RWPE2 (cell line): ENCODE results near the gene DPH6.
A peak's percentile ranks its signal among the peaks of the same experiment; 100 is the strongest.

Experiments
- ATAC-seq: fragments of 200-7000 bp; cut with Tn5 transposase; 3 replicates; pipeline ENCODE4 v1.9.1; 2021; ENCODE audit warnings: low read depth
- DNase-seq: peaks from one replicate; pipeline ENCODE4 v3.0.0-alpha.2; 2020; ENCODE audit warnings: low spot score
- H3K27ac ChIP-seq: fragments of 450-650 bp; 2 replicates; pipeline ENCODE4 v1.5.1; 2017; ENCODE audit warnings: mild to moderate bottlenecking; ENCODE audit not compliant: poor library complexity, severe bottlenecking
- H3K27me3 ChIP-seq: fragments of 250-450 bp; sonication (Bioruptor Pico); 2 replicates; pipeline ENCODE4 v1.5.1; 2021; ENCODE audit warnings: mild to moderate bottlenecking, moderate library complexity; ENCODE audit not compliant: insufficient read depth, poor library complexity, severe bottlenecking
- H3K36me3 ChIP-seq: fragments of 250-450 bp; sonication (Bioruptor Pico); 2 replicates; pipeline ENCODE4 v1.5.1; 2020; ENCODE audit warnings: low read depth, mild to moderate bottlenecking, moderate library complexity
- H3K4me1 ChIP-seq: fragments of 250-450 bp; sonication (Bioruptor Pico); 2 replicates; pipeline ENCODE4 v1.5.1; 2021; ENCODE audit warnings: mild to moderate bottlenecking, moderate library complexity; ENCODE audit not compliant: insufficient read depth, poor library complexity, severe bottlenecking
- H3K4me3 ChIP-seq: fragments of 250-450 bp; sonication (Bioruptor Pico); 2 replicates; pipeline ENCODE4 v1.5.1; 2021; ENCODE audit warnings: mild to moderate bottlenecking, moderate library complexity; ENCODE audit not compliant: severe bottlenecking
- H3K9me3 ChIP-seq: fragments of 250-450 bp; sonication (Bioruptor Pico); 2 replicates; pipeline ENCODE4 v1.5.1; 2021; ENCODE audit warnings: mild to moderate bottlenecking, moderate library complexity; ENCODE audit not compliant: severe bottlenecking
- TF ChIP-seq, protein P1 (sequence below): fragments of 450-650 bp; IDR thresholded peaks from one replicate; pipeline ENCODE4 v1.5.1; 2017; ENCODE audit warnings: mild to moderate bottlenecking, moderate library complexity; ENCODE audit not compliant: poor library complexity, severe bottlenecking

The DPH6 gene

DNA sequence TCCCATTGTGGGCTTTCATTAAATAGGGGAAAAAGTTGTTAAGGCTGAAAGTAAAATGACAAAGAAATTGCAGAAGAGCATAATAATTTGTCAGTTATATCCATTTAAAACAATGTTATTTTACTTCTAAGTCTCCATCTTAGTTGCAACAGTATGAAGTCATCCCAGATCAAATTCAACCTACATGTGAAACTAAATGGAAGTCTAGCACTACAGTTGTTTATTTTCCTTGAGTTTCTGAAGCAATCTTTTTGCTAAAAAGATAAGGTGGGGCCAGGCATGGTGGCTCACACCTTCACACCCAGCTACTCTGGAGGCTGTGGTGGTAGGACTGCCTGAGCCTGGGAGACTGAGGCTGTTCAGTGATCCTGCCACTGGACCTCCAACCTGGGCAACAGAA is 80.2 kb downstream of the DPH6 start:
- no peak for ATAC-seq
- DNase-seq, result no peak
- TF ChIP-seq, protein P1, sequence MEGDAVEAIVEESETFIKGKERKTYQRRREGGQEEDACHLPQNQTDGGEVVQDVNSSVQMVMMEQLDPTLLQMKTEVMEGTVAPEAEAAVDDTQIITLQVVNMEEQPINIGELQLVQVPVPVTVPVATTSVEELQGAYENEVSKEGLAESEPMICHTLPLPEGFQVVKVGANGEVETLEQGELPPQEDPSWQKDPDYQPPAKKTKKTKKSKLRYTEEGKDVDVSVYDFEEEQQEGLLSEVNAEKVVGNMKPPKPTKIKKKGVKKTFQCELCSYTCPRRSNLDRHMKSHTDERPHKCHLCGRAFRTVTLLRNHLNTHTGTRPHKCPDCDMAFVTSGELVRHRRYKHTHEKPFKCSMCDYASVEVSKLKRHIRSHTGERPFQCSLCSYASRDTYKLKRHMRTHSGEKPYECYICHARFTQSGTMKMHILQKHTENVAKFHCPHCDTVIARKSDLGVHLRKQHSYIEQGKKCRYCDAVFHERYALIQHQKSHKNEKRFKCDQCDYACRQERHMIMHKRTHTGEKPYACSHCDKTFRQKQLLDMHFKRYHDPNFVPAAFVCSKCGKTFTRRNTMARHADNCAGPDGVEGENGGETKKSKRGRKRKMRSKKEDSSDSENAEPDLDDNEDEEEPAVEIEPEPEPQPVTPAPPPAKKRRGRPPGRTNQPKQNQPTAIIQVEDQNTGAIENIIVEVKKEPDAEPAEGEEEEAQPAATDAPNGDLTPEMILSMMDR, result no peak

GRCh38 chr15:35460616-35461015 is 85.3 kb downstream of the DPH6 start:
- H3K9me3 ChIP-seq, result no peaks in the 10 kb centered on the region
- TF ChIP-seq, protein P1, result no peak
- ATAC-seq (peak; percentile 62; the same call in 1 of the 3 replicates), DNase-seq (no peak)
- no peaks in the 10 kb centered on the region for H3K27me3 ChIP-seq
- H3K4me3 ChIP-seq, result no peak overlapping the region
- peak overlapping the region; percentile 82 for H3K27ac ChIP-seq
- peaks cover 19% of the 10 kb centered on the region for H3K4me1 ChIP-seq
- no peaks in the 10 kb centered on the region for H3K36me3 ChIP-seq

More for the DNA sequence above, 80.2 kb downstream of the DPH6 start:
- H3K36me3 ChIP-seq, result no peaks in the 10 kb centered on the region
- peaks cover 8% of the 10 kb centered on the region for H3K4me1 ChIP-seq
- H3K9me3 ChIP-seq, result no peaks in the 10 kb centered on the region
- H3K27me3 ChIP-seq, result no peaks in the 10 kb centered on the region
- H3K4me3 ChIP-seq, result no peak overlapping the region
- no peak overlapping the region for H3K27ac ChIP-seq

DNA sequence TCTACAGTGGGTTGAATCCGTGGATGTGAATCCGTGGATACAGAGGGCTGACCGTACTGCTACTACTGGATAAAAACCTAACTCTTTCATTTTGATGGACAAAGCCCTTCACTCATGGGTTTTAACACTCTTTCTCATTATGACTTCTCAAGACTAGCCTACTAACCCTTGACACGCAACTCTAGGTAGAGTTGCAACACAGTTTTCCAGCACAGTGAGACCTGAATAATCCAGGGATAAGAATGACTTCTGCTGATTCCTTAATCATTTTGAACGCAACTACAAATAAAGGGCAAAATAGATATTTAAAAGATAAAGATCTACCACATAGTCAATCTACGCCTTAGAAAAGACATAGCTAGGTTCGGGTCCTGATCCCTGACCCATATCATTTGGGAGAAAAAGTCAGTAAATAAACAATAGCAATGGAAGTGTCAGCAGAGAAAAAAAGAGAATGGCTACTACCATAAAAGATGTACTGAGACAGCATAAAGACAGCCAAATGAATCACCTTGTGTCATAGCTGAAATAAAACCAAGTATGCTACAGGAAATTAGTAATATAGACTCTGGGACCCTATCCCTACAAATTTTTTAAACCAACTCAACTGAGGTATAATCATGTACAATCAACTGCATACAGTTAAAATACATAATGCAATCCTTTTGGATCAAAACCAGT is 87.6 kb downstream of the DPH6 start:
- Histone ChIP-seq H3K4me3 (no peak overlapping the region), H3K4me1 (peaks cover 19% of the 10 kb centered on the region), H3K27ac (peak overlapping the region; percentile 82), H3K27me3 (no peaks in the 10 kb centered on the region), H3K9me3 (no peaks in the 10 kb centered on the region), H3K36me3 (no peaks in the 10 kb centered on the region)
- TF ChIP-seq, protein P1, result no peak
- ATAC-seq, result peak; percentile 87
- DNase-seq, result no peak

- TF ChIP-seq, protein P1, result no peak
- no peaks in the 10 kb centered on the region for H3K27me3 ChIP-seq
- no peaks in the 10 kb centered on the region for H3K9me3 ChIP-seq
- ATAC-seq (no peak), DNase-seq (no peak)
- 0 out of 2 replicates have a peak, but pooled peaks cover 3% of the 10 kb centered on the region for H3K36me3 ChIP-seq
- no peak overlapping the region for H3K4me3 ChIP-seq
- peaks cover 25% of the 10 kb centered on the region for H3K4me1 ChIP-seq
- H3K27ac ChIP-seq, result no peak overlapping the region
These were observed 90.8 kb downstream of the DPH6 start for GRCh38 chr15:35455201-35455600.

DNA sequence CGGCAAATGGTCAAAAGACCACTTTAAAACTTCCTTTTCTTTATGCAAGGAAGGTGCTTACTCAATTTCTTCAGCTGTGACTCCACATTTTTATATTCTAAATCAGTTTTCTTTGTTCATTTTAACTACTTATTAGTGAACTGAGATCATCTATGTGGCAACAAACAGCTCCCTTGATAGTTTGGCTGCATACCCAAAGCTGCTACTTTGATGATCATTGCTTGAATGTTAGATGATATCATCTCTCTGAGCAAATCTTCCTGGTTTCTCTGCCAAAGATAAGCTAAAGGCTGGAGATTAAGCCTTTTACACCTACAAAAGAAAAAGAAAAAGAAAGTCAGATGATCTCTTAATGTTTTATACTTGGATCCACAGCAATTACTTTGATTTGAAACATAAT is 95.5 kb downstream of the DPH6 start:
- H3K36me3 ChIP-seq, result 0 out of 2 replicates have a peak, but pooled peaks cover 3% of the 10 kb centered on the region
- no peaks in the 10 kb centered on the region for H3K27me3 ChIP-seq
- TF ChIP-seq, protein P1, result no peak
- H3K4me1 ChIP-seq, result peaks cover 13% of the 10 kb centered on the region
- no peaks in the 10 kb centered on the region for H3K9me3 ChIP-seq
- H3K27ac ChIP-seq, result peak overlapping the region; percentile 27
- DNase-seq (no peak), ATAC-seq (peak; percentile 58)
- H3K4me3 ChIP-seq, result no peak overlapping the region
